ENCODE results near the gene MREG.
"Not testable (repeated sequence)": the region's sequence is repeated elsewhere in the genome, so short reads cannot be mapped to it uniquely, and the experiment has no call there.

MREG gene

DNA sequence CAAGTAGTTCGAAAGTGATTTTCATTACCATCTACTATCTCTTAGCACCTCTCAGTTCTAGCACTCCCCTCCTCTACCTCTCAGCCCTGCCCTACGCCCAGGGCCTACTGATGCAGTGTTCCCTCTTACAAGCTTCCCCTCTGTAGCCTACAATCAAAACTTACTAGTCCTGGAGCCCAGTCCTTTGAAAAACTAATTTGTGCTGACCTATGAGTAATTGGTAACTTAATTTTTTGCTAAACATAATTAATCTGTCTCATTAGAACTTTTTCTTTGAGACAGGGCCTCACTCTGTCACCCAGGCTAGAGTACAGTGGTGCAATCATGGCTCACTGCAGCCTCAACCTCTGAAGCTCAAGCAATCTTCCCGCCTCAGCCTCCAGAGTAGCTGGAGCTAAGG lies 44.9 kb downstream of the MREG start:
- Histone ChIP-seq H3K27ac (peak overlapping the region in 1 of 21 experiments; percentile 39), H3K4me3 (no peak overlapping the region)

DNA sequence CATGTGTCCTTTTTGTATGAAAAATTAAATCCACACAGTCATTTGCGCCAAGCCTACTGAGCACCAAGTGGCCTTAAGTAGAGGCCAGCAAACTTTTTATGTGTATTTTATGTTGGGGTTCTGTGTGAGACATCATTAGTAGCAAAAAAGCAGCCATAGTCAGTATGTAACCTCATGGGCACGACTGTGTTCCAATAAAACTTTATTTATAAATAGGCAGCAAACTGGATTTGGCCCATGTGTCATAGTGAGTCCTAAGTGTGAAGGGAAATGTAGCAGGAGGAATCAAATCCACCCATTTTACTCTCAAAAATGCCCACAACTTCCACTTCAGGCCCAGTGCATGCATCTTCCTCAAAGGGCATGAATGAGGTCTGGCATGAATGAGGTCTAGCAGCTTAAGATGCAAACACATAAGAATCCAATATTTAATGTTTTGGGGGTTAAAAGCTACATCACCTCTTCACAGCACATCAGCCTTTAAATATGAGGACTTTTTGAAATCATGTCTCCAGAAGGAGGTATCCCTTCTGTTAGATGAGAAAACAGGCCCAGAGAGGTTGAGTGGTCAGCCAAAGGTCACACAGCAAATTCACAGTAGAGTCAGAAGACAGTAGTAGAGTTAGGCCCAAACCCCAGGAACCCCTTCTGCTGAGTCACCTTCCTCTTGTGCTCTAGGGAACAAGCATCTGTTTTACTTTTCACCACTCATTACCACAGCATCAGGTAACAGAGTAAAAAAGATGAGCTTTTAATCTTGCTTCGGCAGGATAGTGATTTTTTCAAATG lies 45.6 kb downstream of the MREG start:
- Histone ChIP-seq H3K27ac (peak overlapping the region in 3 of 21 experiments; percentile 6 to 39 (median 16)), H3K4me3 (no peak overlapping the region)

- H3K4me3 ChIP-seq = no peak overlapping the region
- peak overlapping the region in 3 of 21 experiments; percentile 3 to 8 (median 6) for H3K27ac ChIP-seq
These were observed 46.4 kb downstream of the MREG start for GRCh38 chr2:215966951-215967350.

DNA sequence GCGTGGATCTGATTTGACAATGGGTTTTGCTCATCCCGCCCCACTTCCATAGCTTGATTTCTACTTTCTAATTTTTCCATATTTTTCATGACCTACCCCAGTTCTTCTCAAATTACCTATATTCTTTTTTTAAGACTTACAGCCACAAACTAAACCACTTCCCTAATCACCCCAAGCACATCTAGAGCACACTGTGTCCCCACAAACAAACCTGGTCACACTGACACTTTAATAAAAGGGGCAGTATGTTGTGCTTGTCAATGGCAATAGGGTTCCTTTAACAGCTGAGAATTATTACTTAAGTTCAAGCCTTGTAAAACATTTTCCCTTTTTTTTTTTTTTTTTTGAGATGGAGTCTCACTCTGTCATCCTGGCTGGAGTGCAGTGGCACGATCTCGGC lies 47.1 kb downstream of the MREG start:
- Histone ChIP-seq H3K27ac (no peak overlapping the region), H3K4me3 (no peak overlapping the region)

DNA sequence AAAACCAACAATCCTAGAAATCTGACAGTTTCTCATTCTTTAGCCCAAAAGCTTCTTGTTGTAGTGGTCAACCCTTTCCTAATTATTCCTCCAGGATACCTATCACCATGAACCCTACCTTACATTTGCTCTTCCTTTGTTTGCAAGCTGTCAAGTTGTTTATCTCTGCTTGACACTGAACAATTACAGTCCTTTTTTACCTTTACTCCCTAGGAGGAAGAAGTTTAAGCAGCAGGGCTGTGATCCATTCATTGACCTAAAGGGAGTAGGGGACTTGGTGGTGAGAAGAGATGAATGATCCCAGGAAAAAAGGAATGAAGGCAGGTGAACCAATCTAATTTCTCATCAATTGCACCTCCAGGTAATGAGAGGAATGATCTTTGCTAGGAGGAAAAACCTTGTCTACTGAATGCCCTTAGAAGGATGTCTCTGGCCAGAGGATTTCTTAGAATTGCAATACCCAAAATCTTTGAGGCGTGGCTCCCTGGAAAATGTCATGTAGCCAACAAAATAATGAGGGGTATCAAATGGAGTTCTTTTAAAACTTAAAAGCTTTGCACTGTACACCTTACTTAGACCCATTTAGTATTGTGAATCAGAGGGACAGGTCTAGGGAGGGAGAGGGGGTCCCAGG lies 47.7 kb downstream of the MREG start:
- no peak overlapping the region for H3K4me3 ChIP-seq
- no peak overlapping the region for H3K27ac ChIP-seq

DNA sequence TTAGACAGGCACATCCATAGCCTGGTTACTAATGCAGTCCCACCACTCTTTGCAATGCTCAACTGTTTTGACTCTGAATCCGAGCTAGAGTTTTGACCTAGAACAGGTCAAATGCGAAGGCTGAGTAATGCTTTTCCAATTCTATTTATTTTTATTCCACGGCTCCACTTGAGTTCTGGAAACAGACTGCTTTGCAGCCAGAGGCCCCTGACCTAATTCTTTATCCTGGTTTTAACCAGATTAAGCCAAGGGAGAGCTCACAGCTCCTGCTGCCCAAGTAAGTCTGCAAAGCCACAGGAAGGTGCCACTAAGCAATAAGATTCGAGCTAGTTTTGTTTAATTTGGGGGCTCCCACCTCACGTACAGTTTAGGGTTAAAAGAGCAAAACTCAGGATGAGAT lies 51.4 kb downstream of the MREG start:
- H3K27ac ChIP-seq = no peak overlapping the region
- no peak overlapping the region for H3K4me3 ChIP-seq

DNA sequence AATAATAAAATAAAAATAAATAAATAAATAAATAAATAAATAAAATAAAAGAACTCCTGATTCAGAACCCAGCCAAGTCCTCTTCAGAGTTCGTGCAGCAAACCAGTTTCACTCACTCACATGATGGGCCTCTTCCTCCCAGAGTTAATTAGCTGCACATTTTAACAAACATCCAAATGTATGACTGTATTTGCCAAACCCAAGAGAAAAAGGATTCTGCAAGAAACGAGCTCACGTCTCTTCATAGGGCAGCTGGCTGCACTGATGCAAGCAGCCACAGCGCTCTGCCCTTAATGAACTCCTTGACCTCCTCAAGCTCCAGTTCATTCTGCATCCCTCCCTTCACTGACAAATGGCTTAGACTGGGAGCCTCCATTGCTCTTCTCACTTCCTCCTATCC lies 55.1 kb downstream of the MREG start:
- no peak overlapping the region for H3K4me3 ChIP-seq
- peak overlapping the region in 3 of 21 experiments; percentile 3 to 49 (median 29) for H3K27ac ChIP-seq

- peak overlapping the region in 1 of 21 experiments; percentile 55 for H3K27ac ChIP-seq
- H3K4me3 ChIP-seq = not testable (repeated sequence)
These were observed 55.8 kb downstream of the MREG start for GRCh38 chr2:215957354-215958122.

DNA sequence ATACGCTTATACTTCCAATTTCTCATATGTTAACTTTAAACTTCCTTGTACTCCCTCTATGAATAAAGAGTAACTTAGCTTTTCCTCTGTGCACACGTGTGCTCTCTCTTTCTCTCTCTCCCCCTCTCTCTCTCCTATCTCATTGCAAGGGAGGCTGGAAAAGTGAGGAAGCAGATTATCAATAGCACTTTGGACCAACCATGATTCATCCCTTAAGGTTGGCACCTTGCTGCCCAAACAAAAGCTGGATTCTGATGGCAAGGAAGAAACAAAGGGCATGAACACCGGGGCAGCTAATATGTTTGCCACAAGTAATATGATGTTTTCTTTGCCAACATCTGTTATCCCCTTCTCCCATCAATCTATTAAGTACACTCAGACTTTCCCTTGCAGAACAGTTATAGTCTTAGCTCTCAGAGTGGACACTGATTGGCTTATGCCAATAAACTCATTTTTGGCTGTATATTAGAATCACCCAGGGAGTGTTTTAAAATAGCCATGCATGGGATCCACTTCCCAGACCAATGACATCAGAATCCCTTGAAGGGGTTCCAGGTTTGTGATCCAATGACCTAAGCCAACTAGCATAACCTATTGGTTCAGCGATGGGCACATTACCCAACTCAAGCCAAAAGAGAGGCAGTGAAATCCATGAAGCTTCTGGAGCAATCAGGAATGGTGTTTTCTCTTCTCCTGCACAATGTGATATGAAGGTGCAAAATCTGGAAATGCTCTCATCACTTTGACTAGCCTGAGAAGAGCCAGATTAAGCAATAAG lies 60.3 kb downstream of the MREG start:
- Histone ChIP-seq H3K4me3 (no peak overlapping the region), H3K27ac (no peak overlapping the region)

GRCh38 chr2:215951558-215951957 lies 61.8 kb downstream of the MREG start:
- no peak overlapping the region for H3K27ac ChIP-seq
- H3K4me3 ChIP-seq = no peak overlapping the region

DNA sequence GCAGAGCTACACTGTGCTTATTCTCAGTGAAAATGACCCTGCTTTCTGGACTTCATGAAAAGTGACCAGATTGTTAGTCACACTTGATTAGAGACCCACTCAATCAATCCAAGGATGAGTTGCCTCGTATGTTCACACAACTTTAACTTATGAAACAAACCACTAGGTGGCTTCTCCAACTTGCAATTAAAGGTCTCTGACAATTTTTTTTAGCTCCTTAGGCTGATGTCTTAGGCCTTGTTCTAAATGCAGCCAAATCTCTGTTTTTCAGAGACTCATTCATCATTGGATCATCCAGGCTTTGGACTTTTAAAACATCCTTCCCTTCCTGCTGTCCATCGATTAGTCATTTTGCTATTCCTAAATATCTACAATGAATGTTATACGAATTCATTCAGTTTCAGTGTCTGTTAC lies 63.4 kb downstream of the MREG start:
- no peak overlapping the region for H3K27ac ChIP-seq
- H3K4me3 ChIP-seq = no peak overlapping the region

DNA sequence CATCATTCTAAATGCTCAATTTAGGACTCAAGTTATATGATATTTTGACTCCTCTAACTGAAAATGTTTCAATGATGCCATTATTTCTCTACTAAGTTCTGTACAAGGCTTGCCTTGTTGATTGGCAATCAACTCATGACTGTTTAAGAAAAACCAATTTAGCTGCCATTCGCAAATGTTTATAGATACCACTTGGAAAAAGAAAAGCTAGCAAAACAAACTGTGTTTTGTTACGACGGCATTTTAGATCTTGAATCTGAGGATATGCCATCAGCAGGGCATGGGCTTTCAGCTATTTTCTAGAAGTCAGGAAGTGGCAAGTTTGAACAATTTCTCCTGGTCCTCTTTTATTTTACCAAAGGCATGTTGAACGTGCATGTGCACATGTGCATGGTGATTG lies 65.3 kb downstream of the MREG start:
- Histone ChIP-seq H3K4me3 (no peak overlapping the region), H3K27ac (no peak overlapping the region)

DNA sequence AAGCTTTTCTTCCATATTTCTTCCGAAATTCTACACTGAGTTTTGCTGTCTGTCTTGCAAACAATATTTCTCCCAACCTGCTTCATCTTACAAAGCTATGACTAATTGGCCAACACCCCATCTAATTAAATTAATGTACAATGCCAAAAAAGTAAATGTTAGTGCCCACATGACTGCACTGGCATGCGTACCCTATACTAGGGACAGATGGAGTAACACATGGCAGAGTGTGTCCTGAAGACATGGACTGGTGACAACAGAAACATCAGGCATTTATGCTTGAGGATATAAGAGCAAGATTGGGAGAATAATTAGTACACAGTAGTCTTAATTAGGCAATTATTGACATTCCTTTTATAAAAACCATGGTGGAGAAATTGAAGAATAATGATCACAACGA lies 66.8 kb downstream of the MREG start:
- Histone ChIP-seq H3K4me3 (no peak overlapping the region), H3K27ac (no peak overlapping the region)

GRCh38 chr2:215942194-215942593 lies 71.2 kb downstream of the MREG start:
- H3K4me3 ChIP-seq = no peak overlapping the region
- no peak overlapping the region for H3K27ac ChIP-seq

DNA sequence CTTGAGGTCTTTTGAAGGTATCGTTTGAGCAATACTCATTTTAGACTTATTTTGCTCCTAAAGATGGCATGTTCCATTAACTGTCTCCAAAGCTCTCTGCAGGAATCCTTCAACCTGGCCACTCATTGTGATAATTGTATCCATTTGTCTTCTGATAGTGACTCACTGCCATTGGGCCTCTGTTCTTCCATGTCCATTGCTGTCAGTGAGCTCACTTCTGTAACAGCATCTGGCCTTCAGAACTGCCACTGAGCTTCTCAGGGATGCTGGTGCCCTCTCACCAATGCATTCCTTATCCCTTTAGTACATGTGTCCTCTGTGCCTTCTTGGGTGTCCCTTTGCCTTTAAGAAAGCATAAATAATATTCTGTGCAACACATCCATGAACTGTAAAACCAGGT lies 71.6 kb downstream of the MREG start:
- no peak overlapping the region for H3K4me3 ChIP-seq
- no peak overlapping the region for H3K27ac ChIP-seq

- no peak overlapping the region for H3K27ac ChIP-seq
- H3K4me3 ChIP-seq = no peak overlapping the region
These were observed 72.6 kb downstream of the MREG start for GRCh38 chr2:215940645-215941184.

DNA sequence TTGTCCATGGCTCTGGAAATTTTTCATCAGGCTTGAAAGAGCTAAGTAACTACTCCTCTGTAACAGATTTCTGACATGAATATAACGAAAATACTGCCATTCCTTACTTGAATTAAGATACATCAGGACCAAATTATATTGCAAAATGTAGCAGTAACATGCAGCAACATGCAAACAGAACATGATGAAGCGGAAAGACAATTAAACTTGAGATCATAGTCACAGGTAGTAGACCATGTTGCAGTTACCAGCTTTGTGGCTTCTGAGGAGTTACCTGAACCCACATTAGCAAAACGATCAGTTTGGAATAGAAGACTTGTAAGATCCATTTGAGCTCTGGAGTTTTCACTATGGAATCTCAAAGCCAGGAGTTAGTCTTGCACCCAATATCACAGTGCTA lies 76.2 kb downstream of the MREG start:
- Histone ChIP-seq H3K4me3 (no peak overlapping the region), H3K27ac (no peak overlapping the region)

GRCh38 chr2:215933151-215933550 lies 80.2 kb downstream of the MREG start:
- Histone ChIP-seq H3K27ac (no peak overlapping the region), H3K4me3 (no peak overlapping the region)

DNA sequence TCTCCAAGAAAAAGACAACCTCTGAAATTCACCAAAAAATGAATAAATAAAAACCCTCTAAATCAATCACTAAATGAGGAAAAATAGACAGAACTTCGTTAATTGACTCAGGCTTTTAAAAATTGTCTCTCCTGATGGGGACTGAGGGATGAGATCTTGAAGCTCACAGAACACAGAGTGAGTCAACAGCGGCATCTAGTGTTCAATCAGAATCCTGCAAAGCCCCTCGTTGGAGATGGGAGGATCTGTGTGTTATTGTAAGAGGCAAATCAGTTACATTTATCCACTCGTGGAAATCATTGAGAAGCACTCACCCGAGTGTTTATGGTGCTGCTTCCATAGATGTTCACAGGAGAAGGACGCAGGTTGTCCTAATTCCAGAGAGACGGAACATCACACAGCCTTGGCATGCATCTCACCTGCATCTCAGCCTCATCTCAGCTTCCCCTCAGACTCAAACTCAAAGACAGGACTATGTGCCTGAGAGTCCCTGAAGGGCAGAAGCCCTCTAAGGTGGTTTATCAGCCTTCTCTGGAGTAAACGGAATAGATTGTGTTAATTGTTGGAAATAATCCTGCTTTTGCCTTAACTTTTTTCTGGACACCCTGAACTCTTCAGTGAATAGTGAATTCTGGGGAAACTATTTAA lies 82.0 kb downstream of the MREG start:
- Histone ChIP-seq H3K4me3 (no peak overlapping the region), H3K27ac (peak overlapping the region in 1 of 21 experiments; percentile 15)
